ENCODE data around the gene UGCG.

The UGCG gene

GRCh38 chr9:111980398-111980797, 83.8 kb downstream of the UGCG start:
- no peak overlapping the region for H3K4me3 ChIP-seq (replicated peaks; ENCODE audit: low read depth, low read length)
- DNase-seq (ENCODE audit: extremely low read depth, insufficient read length): no peak
- H3K27me3 ChIP-seq (replicated peaks; ENCODE audit: control insufficient read depth, insufficient read depth, low read length): no peaks in the 10 kb centered on the region
- H3K36me3 ChIP-seq (ENCODE audit: control insufficient read depth, insufficient read depth, low read length): no peaks in the 10 kb centered on the region
- no peak for TF ChIP-seq CTCF (IDR thresholded peaks at IDR 0.05; ENCODE audit: insufficient read depth, low read length, poor library complexity, severe bottlenecking)

- no peak for TF ChIP-seq CTCF (IDR thresholded peaks at IDR 0.05; ENCODE audit: insufficient read depth, low read length, poor library complexity, severe bottlenecking)
- peak; percentile 82 for DNase-seq (ENCODE audit: extremely low read depth, insufficient read length)
- Histone ChIP-seq H3K27me3 (replicated peaks; ENCODE audit: control insufficient read depth, insufficient read depth, low read length) (no peaks in the 10 kb centered on the region), H3K4me3 (replicated peaks; ENCODE audit: low read depth, low read length) (no peak overlapping the region), H3K36me3 (ENCODE audit: control insufficient read depth, insufficient read depth, low read length) (no peaks in the 10 kb centered on the region)
Measured at GRCh38 chr9:111983484-111983908, 86.9 kb downstream of the UGCG start.

GRCh38 chr9:111984086-111984802, 87.6 kb downstream of the UGCG start:
- Histone ChIP-seq H3K36me3 (ENCODE audit: control insufficient read depth, insufficient read depth, low read length) (no peaks in the 10 kb centered on the region), H3K4me3 (replicated peaks; ENCODE audit: low read depth, low read length) (no peak overlapping the region), H3K27me3 (replicated peaks; ENCODE audit: control insufficient read depth, insufficient read depth, low read length) (no peaks in the 10 kb centered on the region)
- TF ChIP-seq CTCF (IDR thresholded peaks at IDR 0.05; ENCODE audit: insufficient read depth, low read length, poor library complexity, severe bottlenecking): no peak
- no peak for DNase-seq (ENCODE audit: extremely low read depth, insufficient read length)
